ENCODE data around the gene ARHGAP27. TPM values are rescaled to one million over a fixed set of nuclear protein-coding genes. Genes with fewer than 3 reads are reported as not detected.
"Not testable (repeated sequence)": the region's sequence is repeated elsewhere in the genome, so short reads cannot be mapped to it uniquely, and the experiment has no call there.

The ARHGAP27 gene, protein sequence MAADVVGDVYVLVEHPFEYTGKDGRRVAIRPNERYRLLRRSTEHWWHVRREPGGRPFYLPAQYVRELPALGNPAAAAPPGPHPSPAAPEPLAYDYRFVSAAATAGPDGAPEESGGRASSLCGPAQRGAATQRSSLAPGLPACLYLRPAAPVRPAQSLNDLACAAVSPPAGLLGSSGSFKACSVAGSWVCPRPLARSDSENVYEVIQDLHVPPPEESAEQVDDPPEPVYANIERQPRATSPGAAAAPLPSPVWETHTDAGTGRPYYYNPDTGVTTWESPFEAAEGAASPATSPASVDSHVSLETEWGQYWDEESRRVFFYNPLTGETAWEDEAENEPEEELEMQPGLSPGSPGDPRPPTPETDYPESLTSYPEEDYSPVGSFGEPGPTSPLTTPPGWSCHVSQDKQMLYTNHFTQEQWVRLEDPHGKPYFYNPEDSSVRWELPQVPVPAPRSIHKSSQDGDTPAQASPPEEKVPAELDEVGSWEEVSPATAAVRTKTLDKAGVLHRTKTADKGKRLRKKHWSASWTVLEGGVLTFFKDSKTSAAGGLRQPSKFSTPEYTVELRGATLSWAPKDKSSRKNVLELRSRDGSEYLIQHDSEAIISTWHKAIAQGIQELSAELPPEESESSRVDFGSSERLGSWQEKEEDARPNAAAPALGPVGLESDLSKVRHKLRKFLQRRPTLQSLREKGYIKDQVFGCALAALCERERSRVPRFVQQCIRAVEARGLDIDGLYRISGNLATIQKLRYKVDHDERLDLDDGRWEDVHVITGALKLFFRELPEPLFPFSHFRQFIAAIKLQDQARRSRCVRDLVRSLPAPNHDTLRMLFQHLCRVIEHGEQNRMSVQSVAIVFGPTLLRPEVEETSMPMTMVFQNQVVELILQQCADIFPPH
- total RNA-seq (10 to 100 TPM in 1 of 6 donors, 1 to 10 TPM in 5; 3.1 to 17.3 (median 6.1) TPM), polyA plus RNA-seq (10 to 100 TPM; 16.9 to 22.4 TPM)

DNA sequence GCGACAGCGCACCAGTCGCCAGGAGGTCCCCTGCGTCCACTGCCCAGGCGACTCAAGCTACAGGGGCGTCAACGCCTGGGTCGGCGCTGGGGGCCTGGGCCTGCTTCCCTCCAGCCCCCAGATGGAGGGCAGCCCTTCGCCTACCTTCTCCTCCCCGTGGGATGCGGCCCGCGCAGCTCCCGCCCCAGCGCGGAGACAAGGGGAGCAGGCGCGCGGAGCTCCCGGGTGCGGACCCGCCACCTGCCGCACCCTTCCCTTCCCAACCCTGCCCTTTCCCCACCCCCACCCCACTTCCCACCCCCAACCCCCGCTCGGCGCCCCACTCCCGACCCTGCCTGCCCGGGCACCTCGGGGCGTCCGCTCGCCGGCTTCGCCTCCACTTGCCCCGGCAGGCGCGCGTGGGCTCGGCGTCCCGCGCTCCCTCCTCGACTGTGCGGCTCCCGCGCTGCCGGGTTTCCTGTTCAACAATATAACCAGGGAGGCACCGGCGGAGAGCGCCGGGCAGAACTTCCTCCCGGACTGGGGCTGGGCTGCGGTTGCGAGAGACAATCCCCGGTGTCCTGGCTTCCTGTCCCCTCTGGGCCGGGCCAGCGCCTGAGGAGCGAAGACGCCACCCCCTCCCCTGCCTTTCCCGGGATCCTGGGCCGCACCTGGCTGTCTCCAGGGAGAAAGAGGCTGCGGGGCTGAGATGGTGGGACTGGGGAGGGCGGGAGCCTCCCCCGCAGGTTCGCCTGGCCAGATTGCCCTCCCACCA is at the start of gene ARHGAP27:
Gene ARHGAP27, minus strand, starts transcription at position 466 of the 754 bp plus-strand sequence. CDS start 2,591 bp downstream, outside the sequence.
- Histone ChIP-seq H3K27ac (peak within 1 kb of the TSS in 2 of 4 donors; percentile 19 to 70), H3K4me1 (peaks cover 3 to 15% (median 4%) of the 10 kb centered on the region in 3 donors), H3K4me3 (peak within 1 kb of the TSS; percentile 15 to 48 (median 28)), H3K27me3 (peaks cover 0 to 5% (median 0%) of the 10 kb centered on the region in 4 donors), H3K36me3 (peaks cover 0 to 5% (median 0%) of the 10 kb centered on the region in 3 donors), H3K9me3 (no peaks in the 10 kb centered on the region)
- peak in 3 of 6 donors; percentile 44 to 74 (median 68) for DNase-seq
- intact Hi-C loops (cut with DNase I) = no loop called here
- TF ChIP-seq, protein P1, sequence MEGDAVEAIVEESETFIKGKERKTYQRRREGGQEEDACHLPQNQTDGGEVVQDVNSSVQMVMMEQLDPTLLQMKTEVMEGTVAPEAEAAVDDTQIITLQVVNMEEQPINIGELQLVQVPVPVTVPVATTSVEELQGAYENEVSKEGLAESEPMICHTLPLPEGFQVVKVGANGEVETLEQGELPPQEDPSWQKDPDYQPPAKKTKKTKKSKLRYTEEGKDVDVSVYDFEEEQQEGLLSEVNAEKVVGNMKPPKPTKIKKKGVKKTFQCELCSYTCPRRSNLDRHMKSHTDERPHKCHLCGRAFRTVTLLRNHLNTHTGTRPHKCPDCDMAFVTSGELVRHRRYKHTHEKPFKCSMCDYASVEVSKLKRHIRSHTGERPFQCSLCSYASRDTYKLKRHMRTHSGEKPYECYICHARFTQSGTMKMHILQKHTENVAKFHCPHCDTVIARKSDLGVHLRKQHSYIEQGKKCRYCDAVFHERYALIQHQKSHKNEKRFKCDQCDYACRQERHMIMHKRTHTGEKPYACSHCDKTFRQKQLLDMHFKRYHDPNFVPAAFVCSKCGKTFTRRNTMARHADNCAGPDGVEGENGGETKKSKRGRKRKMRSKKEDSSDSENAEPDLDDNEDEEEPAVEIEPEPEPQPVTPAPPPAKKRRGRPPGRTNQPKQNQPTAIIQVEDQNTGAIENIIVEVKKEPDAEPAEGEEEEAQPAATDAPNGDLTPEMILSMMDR (IDR thresholded peaks at IDR 0.05) = no peak
- WGBS, 2 donors = 7 to 8% methylated on average over 43 to 66 of the region's 66 CpGs
- no peak for FAIRE-seq
- ATAC-seq = peak in 2 of 4 donors; percentile 2 to 5

DNA sequence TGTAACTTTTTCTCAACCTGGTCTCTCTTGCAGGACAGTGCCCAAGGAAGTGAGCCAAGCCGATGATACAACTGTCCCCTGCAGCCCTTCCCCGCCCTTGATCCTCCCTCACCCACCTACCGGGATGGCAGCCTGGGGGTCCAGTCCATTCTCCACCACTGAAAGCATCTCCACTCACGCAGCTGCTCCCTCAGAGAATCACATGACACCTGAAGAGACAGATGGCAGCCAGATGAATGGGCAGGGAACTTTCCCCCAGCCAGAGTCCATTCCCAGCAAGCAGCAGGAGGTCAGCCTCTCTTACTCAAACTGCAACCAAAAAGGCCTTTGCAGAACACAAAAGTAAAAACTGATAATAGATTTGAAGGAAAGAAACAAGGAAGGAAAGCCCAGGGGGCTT is 49.6 kb upstream of the ARHGAP27 start:
- FAIRE-seq; H3K36me3 ChIP-seq; H3K27me3 ChIP-seq; intact Hi-C loops (cut with DNase I); ATAC-seq; H3K4me3 ChIP-seq; H3K27ac ChIP-seq; H3K9me3 ChIP-seq; H3K4me1 ChIP-seq; DNase-seq: not testable (repeated sequence)
- WGBS, 2 donors = 82 to 100% methylated on average over 1 of the region's 4 CpGs

DNA sequence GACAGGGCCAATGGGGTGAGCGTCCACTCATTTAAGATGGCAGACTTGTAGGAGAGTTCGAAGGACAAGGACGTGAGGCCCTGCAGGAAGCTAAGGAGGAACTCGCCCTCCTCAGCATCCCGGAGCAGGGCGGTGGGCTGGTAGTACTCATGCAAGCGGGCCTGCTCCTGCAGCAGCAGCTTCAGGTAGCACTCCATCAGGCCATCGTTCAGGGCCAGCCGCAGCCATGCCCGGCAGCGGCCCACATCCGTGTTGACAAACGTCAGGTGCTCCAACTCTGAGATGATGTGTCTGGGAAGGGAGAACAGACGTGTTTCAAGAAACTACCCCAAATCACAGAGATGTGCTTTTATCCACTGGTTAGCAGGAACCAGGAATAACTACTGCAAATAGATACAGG is 42.8 kb upstream of the ARHGAP27 start:
- ATAC-seq; H3K27me3 ChIP-seq; H3K9me3 ChIP-seq; FAIRE-seq; DNase-seq; H3K4me3 ChIP-seq; H3K36me3 ChIP-seq; intact Hi-C loops (cut with DNase I); H3K27ac ChIP-seq; H3K4me1 ChIP-seq: not testable (repeated sequence)
- 96 to 98% methylated on average over 14 of the region's 14 CpGs for WGBS, 2 donors

DNA sequence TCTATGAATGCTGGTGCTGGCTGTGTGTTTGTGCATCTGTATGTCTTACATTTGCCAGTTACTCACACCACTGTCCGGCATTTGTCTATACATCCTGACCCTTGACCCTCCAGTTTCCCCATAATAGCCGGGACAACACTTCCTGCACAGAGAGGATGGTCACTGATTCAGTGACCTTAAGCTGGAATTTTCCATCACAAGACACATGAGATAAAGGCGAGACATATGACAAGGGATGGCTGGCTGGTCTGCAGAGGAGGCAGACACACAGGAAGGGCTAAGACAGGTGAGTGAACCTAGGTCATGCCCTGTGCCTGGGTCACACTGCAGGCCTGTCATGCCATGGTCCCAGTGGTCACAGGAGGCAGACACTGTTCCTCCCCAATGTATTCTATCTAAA is 39.6 kb upstream of the ARHGAP27 start:
- intact Hi-C loops (cut with DNase I); H3K27ac ChIP-seq; DNase-seq; FAIRE-seq; H3K36me3 ChIP-seq; ATAC-seq; H3K27me3 ChIP-seq; H3K4me1 ChIP-seq; H3K9me3 ChIP-seq; H3K4me3 ChIP-seq: not testable (repeated sequence)
- 82 to 83% methylated on average over 3 of the region's 3 CpGs for WGBS, 2 donors

DNA sequence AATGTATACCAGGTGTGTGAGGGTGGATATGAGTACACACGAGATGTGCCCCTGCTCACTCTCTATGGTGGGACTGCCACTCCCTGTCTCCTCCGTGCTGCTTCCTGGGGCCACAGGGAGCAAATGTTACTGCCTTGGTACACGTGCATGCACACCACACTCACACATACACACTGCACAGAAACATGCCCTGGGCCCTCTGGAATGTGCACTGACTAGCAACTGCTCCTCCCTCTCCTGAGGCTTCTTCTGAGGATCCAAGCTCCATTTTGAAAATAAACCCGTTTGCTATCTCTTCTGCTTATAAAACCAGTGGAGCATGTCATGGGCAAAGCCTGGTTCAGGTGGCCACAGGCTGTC is 36.5 kb upstream of the ARHGAP27 start:
- H3K27ac ChIP-seq; H3K4me1 ChIP-seq; H3K27me3 ChIP-seq; DNase-seq; H3K4me3 ChIP-seq; H3K36me3 ChIP-seq; FAIRE-seq; intact Hi-C loops (cut with DNase I); H3K9me3 ChIP-seq: not testable (repeated sequence)
- ATAC-seq = peak in 3 of 4 donors; percentile 24 to 35 (median 28)
- 61 to 72% methylated on average over 4 of the region's 4 CpGs for WGBS, 2 donors

DNA sequence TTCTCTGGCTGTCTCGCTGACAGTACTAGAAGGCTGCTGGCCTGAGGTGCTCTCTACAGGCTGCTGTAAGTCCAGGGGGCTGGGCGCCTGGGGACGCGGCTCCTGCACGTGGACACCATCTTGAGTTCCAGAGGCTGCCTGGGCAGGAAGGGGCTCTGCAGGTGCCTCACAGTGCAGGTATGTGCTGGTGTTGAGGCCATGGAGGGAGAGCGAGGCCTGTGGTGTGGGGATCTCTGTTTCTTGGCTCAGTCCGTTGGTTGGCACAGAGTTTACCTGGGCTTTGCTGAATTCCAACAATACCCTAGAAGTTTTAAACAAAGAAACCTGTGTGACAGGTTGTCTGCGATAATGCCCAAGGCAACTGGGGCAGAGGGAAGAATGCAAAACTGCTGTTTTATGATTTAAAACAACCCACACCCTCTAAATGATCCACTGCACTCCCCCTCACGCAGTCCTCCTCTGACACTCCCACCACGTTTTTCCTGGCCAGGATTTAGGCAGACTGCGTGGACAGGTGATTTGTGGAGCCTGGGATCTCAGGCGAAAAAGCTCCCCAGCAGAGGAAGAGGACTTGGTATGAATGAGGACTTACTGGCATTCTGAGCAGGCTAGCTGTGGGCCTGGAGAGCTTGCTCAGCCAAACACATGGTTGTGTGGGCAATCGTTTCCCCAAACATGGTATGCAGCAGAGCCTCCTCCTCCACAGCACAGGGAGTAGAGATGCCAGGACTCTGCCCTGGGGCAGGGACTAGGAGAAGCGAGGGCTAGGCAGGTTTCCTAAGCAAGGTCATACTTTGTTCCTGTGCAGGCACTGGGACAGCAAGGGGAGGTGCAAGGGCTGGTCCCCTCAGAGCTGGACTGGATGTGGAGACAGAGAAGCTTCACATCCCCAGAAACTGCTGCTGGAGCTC is 35.9 kb upstream of the ARHGAP27 start:
- H3K27ac ChIP-seq; H3K4me3 ChIP-seq; DNase-seq; H3K27me3 ChIP-seq; H3K9me3 ChIP-seq; FAIRE-seq; intact Hi-C loops (cut with DNase I); H3K36me3 ChIP-seq; H3K4me1 ChIP-seq: not testable (repeated sequence)
- peak; percentile 28 to 61 (median 49) for ATAC-seq
- WGBS, 2 donors = 79 to 81% methylated on average over 12 to 13 of the region's 14 CpGs

DNA sequence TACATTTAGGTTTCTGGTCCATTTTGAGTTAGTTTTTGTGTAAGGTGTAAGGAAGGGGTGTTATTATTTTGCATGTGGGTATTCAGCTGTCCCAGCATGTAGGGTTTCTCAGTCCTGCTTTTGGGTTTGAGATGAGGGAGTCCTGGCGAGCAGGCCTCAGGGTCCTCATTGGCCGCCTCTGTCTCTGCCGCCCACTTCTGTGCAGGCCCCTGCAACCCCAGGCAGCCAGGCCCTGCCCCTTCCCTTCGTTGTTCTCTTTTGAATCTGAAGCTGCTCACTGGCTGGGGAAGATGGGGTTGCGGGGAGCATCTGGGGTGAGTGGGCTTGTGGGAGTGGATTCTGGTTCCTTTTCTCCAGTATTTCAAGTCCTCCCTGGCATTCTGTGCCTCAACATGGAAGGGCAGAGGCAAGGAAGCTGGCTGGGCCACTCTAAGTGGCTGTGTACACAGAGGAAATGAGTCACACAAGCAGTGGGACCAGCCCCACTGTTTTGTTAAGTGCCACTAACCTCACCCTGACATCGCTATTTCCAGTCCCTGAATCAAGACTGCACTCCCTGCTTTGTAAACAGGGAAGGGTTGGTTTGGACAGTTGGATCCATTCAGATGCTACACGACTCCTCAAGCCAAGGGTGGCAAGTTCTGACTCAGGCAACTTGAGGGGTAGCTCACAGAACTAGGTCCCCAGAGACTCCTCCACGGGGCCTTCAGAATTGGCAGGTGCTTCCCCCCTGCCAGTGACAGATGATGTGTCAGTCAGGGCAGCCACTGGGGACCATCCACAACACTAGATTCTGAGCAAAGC is 29.1 kb upstream of the ARHGAP27 start:
- H3K4me3 ChIP-seq; H3K9me3 ChIP-seq; H3K27me3 ChIP-seq; H3K27ac ChIP-seq; FAIRE-seq; H3K36me3 ChIP-seq; H3K4me1 ChIP-seq; intact Hi-C loops (cut with DNase I); DNase-seq: not testable (repeated sequence)
- 84 to 88% methylated on average over 5 to 8 of the region's 8 CpGs for WGBS, 2 donors
- peak in 3 of 4 donors; percentile 72 to 93 (median 85) for ATAC-seq

DNA sequence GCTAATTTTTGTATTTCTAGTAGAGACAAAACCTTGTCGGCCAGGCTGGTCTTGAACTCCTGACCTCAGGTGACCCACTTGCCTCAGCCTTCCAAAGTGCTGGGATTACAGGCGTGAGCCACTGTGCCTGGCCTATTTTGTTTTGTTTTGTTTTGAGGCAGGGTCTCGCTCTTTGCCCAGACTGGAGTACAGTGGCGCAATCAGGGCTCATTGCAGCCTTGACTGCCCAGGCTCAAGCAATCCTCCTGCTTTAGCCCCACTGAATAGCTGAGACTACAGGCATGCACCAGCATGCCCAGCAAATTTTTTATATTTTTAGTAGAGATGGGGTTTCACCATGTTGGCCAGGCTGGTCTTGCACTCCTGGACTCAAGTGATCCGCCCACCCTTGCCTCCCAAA is 27.8 kb upstream of the ARHGAP27 start:
- 92 to 93% methylated on average over 5 of the region's 5 CpGs for WGBS, 2 donors

DNA sequence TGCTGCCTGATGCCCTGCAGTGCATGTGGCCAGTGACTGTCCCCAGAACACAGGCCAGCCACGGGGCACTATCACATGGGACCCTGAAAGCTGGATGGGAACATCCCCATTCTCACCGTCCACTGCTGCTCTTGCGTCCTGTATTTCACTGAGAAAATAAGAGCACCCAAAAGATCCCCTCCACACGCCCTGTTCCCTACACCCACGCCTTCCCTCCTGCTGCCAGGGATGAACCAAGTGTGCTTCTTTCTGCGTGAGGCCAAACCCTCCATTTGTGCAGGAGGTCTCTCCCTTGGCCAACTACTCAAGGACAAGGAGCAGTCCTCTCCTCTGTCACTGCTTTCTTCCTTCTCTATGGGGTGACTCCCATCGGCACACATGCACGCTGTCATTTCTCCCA is 21.7 kb upstream of the ARHGAP27 start:
- WGBS, 2 donors = 93 to 99% methylated on average over 7 of the region's 8 CpGs
- H3K27ac ChIP-seq; ATAC-seq; H3K4me1 ChIP-seq; H3K36me3 ChIP-seq; H3K27me3 ChIP-seq; intact Hi-C loops (cut with DNase I); FAIRE-seq; H3K4me3 ChIP-seq; H3K9me3 ChIP-seq; DNase-seq: not testable (repeated sequence)

More for the DNA sequence above, 27.8 kb upstream of the ARHGAP27 start:
- H3K9me3 ChIP-seq; ATAC-seq; H3K27ac ChIP-seq; H3K4me1 ChIP-seq; intact Hi-C loops (cut with DNase I); FAIRE-seq; H3K36me3 ChIP-seq; H3K4me3 ChIP-seq; DNase-seq; H3K27me3 ChIP-seq: not testable (repeated sequence)

Data from pancreas (tissue), 10 donors.